22Rv1 (cell line): ENCODE measurements around the gene GPC6.

Experiments
- CTCF ChIP-seq: fragments of 450-650 bp; IDR thresholded peaks from 2 replicates; pipeline ENCODE4 v1.5.1; 2017; ENCODE audit warnings: mild to moderate bottlenecking
- ZFX ChIP-seq: fragments of 450-650 bp; IDR thresholded peaks from 2 replicates; pipeline ENCODE4 v1.6.1; 2017; ENCODE audit warnings: antibody characterized with exemption, borderline replicate concordance

GRCh38 chr13:93865235-93865634 lies 638.6 kb downstream of the GPC6 start:
- TF ChIP-seq CTCF (no peak), ZFX (no peak)
